Measurements from ENCODE around the gene EGFL7.

Gene EGFL7

GRCh38 chr9:136672431-136673087 lies 9.8 kb downstream of the EGFL7 start:
- DNase-seq (ENCODE audit: low read depth), result no peak

- DNase-seq (ENCODE audit: low read depth), result no peak
Observed at GRCh38 chr9:136673088-136673974, 10.6 kb downstream of the EGFL7 start.

GRCh38 chr9:136673975-136674785 lies 11.5 kb downstream of the EGFL7 start:
- no peak for DNase-seq (ENCODE audit: low read depth)

GRCh38 chr9:136674786-136675349 lies 12.2 kb downstream of the EGFL7 start:
- no peak for DNase-seq (ENCODE audit: low read depth)

- DNase-seq (ENCODE audit: low read depth), result no peak
Observed at GRCh38 chr9:136675477-136676296, 13.0 kb downstream of the EGFL7 start.

- DNase-seq (ENCODE audit: low read depth), result no peak
Observed at GRCh38 chr9:136676297-136676794, 13.6 kb downstream of the EGFL7 start.

- no peak for DNase-seq (ENCODE audit: low read depth)
Observed at GRCh38 chr9:136676920-136677686, 14.4 kb downstream of the EGFL7 start.

GRCh38 chr9:136678034-136678433 lies 15.3 kb downstream of the EGFL7 start:
- no peak for DNase-seq (ENCODE audit: low read depth)

GRCh38 chr9:136678624-136679023 lies 15.9 kb downstream of the EGFL7 start:
- no peak for DNase-seq (ENCODE audit: low read depth)

- no peak for DNase-seq (ENCODE audit: low read depth)
Observed at GRCh38 chr9:136679431-136679941, 16.8 kb downstream of the EGFL7 start.

GRCh38 chr9:136681029-136681428 lies 18.3 kb downstream of the EGFL7 start:
- DNase-seq (ENCODE audit: low read depth), result no peak

GRCh38 chr9:136681945-136682699 lies 19.4 kb downstream of the EGFL7 start:
- no peak for DNase-seq (ENCODE audit: low read depth)

- no peak for DNase-seq (ENCODE audit: low read depth)
Observed at GRCh38 chr9:136682710-136683109, 20.0 kb downstream of the EGFL7 start.

GRCh38 chr9:136683173-136683745 lies 20.5 kb downstream of the EGFL7 start:
- DNase-seq (ENCODE audit: low read depth), result no peak

GRCh38 chr9:136683755-136684154 lies 21.0 kb downstream of the EGFL7 start:
- no peak for DNase-seq (ENCODE audit: low read depth)

GRCh38 chr9:136684339-136684738 lies 21.6 kb downstream of the EGFL7 start:
- no peak for DNase-seq (ENCODE audit: low read depth)

GRCh38 chr9:136684799-136685198 lies 22.1 kb downstream of the EGFL7 start:
- no peak for DNase-seq (ENCODE audit: low read depth)

- no peak for DNase-seq (ENCODE audit: low read depth)
Observed at GRCh38 chr9:136685216-136685615, 22.5 kb downstream of the EGFL7 start.

Data from T-helper 22 cell (primary cell).